HG03439 (cell line): ENCODE data around the gene ATG4C.
"Not testable (repeated sequence)": the region's sequence is repeated elsewhere in the genome, so short reads cannot be mapped to it uniquely, and the experiment has no call there.

Experiments used
- ATAC-seq: cut with Tn5 transposase; IDR thresholded peaks from one replicate; pipeline ENCODE4 v1.9.1; 2021; ENCODE audit warnings: mild to moderate bottlenecking, moderate library complexity; ENCODE audit not compliant: unreplicated experiment

The ATG4C gene

GRCh38 chr1:62783736-62784508 lies at the start of gene ATG4C:
ATG4C (plus strand) TSS chr1:62784132; CDS start chr1:62803787, 19,655 bp downstream.
- peak; percentile 97 for ATAC-seq

GRCh38 chr1:62735491-62736171 lies 48.3 kb upstream of the ATG4C start:
- no peak for ATAC-seq

- ATAC-seq, result not testable (repeated sequence)
Measured at GRCh38 chr1:62740701-62741100, 43.2 kb upstream of the ATG4C start.

- no peak for ATAC-seq
Measured at GRCh38 chr1:62744611-62745577, 39.0 kb upstream of the ATG4C start.

GRCh38 chr1:62746086-62746808 lies 37.7 kb upstream of the ATG4C start:
- peak; percentile 63 for ATAC-seq

GRCh38 chr1:62746809-62747138 lies 37.2 kb upstream of the ATG4C start:
- ATAC-seq, result no peak

GRCh38 chr1:62753031-62753965 lies 30.6 kb upstream of the ATG4C start:
- ATAC-seq, result no peak

- ATAC-seq, result not testable (repeated sequence)
Measured at GRCh38 chr1:62754938-62755337, 29.0 kb upstream of the ATG4C start.

GRCh38 chr1:62756255-62756884 lies 27.6 kb upstream of the ATG4C start:
- ATAC-seq, result not testable (repeated sequence)

GRCh38 chr1:62759232-62759875 lies 24.6 kb upstream of the ATG4C start:
- ATAC-seq, result not testable (repeated sequence)

- ATAC-seq, result not testable (repeated sequence)
Measured at GRCh38 chr1:62760021-62760782, 23.7 kb upstream of the ATG4C start.

GRCh38 chr1:62761223-62761870 lies 22.6 kb upstream of the ATG4C start:
- ATAC-seq, result not testable (repeated sequence)

- ATAC-seq, result not testable (repeated sequence)
Measured at GRCh38 chr1:62762027-62762426, 21.9 kb upstream of the ATG4C start.

- no peak for ATAC-seq
Measured at GRCh38 chr1:62765981-62766380, 18.0 kb upstream of the ATG4C start.

GRCh38 chr1:62768551-62768950 lies 15.4 kb upstream of the ATG4C start:
- ATAC-seq, result not testable (repeated sequence)

GRCh38 chr1:62772607-62773295 lies 11.2 kb upstream of the ATG4C start:
- ATAC-seq, result no peak

- ATAC-seq, result no peak
Measured at GRCh38 chr1:62774006-62774405, 9.9 kb upstream of the ATG4C start.
